ENCODE data around the gene FGF14. TPM values are rescaled to one million over a fixed set of nuclear protein-coding genes. Genes with fewer than 3 reads are reported as not detected.

Gene FGF14
- total RNA-seq, 1 experiment from 2014 or later, result 0.22 TPM

- Mint-ChIP-seq H3K27ac (peak overlapping the region in 1 of 3 experiments; percentile 76; a peak in 2 of 7 replicates), H3K9me3 (no peaks in the 10 kb centered on the region), H3K27me3 (ENCODE audit: low read depth) (no peaks in the 10 kb centered on the region), H3K36me3 (ENCODE audit: insufficient read depth in 1 of 3, low read depth in 3 of 3) (no peaks in the 10 kb centered on the region), H3K4me3 (no peak overlapping the region), H3K4me1 (peaks cover 0 to 2% of the 10 kb centered on the region in 2 experiments; a peak in 1 of 4 replicates)
- Histone ChIP-seq H3K23me2 (ENCODE audit: insufficient read length, low read depth, low read length, poor library complexity, severe bottlenecking) (no peaks in the 10 kb centered on the region), H4K5ac (ENCODE audit: insufficient read length, low read depth, low read length) (no peak overlapping the region), H2BK20ac (ENCODE audit: low read depth, low read length, poor library complexity, severe bottlenecking) (no peak overlapping the region), H3K23ac (ENCODE audit: insufficient read length, low read depth, low read length) (no peak overlapping the region), H3K79me2 (ENCODE audit: insufficient read depth, low read length) (no peaks in the 10 kb centered on the region), H3K18ac (ENCODE audit: insufficient read length, low read depth, low read length) (no peak overlapping the region), H3K79me1 (ENCODE audit: insufficient read depth, low read depth, low read length, poor library complexity, severe bottlenecking) (no peaks in the 10 kb centered on the region), H3K27me3 (ENCODE audit: insufficient read depth, low read length) (no peaks in the 10 kb centered on the region), H4K8ac (replicated peaks; ENCODE audit: insufficient read length, low read depth, low read length) (no peak overlapping the region), H2AK5ac (ENCODE audit: insufficient read length, low read length) (no peak overlapping the region), H3K4me1 (ENCODE audit: insufficient read depth, low read length) (no peaks in the 10 kb centered on the region), H3K56ac (ENCODE audit: insufficient read length, low read depth, low read length) (no peak overlapping the region), H3K14ac (ENCODE audit: insufficient read depth, low read length) (no peak overlapping the region), H2BK120ac (ENCODE audit: low read depth, low read length, poor library complexity, severe bottlenecking) (no peak overlapping the region), H3K27ac (ENCODE audit: insufficient read length, low read depth, low read length) (no peak overlapping the region), H4K91ac (ENCODE audit: insufficient read length, low read depth, low read length) (no peak overlapping the region), H2BK12ac (ENCODE audit: insufficient read length, low read depth, low read length) (no peak overlapping the region), H3K9me3 (ENCODE audit: control insufficient read depth, low read depth, low read length) (no peaks in the 10 kb centered on the region), H3T11ph (ENCODE audit: low read length) (no peak overlapping the region), H3K4me2 (ENCODE audit: insufficient read depth, insufficient read length, low read length) (no peak overlapping the region), H3K9ac (ENCODE audit: extremely low read depth, insufficient read length, low read length) (no peak overlapping the region), H2BK15ac (ENCODE audit: low read depth, low read length) (no peak overlapping the region), H2AFZ (ENCODE audit: low read length) (no peak overlapping the region), H3K4ac (ENCODE audit: low read depth, low read length) (no peak overlapping the region), H2BK5ac (ENCODE audit: insufficient read length, low read length) (no peak overlapping the region), H4K20me1 (ENCODE audit: control insufficient read depth, insufficient read depth, insufficient read length) (no peaks in the 10 kb centered on the region)
- no CpG with 5 or more reads among the region's 5 CpGs for WGBS (ENCODE audit: extremely low coverage, insufficient read length, low lambda C conversion rate)
- no peak for TF ChIP-seq CTCF (conservative IDR thresholded peaks at IDR 0.05)
- no peak for DNase-seq
Observed at GRCh38 chr13:102182170-102182569, 219.7 kb downstream of the FGF14 start.

All from H9 (cell line).